HG03196 (cell line): ENCODE results near the gene OR5M10.
"Not testable (repeated sequence)": the region's sequence is repeated elsewhere in the genome, so short reads cannot be mapped to it uniquely, and the experiment has no call there.

Experiments used
- ATAC-seq: cut with Tn5 transposase; IDR thresholded peaks from one replicate; pipeline ENCODE4 v1.9.1; 2021; ENCODE audit not compliant: unreplicated experiment

Gene OR5M10

GRCh38 chr11:56577621-56578020, at the start of gene OR5M10:
Gene OR5M10 (minus strand): TSS chr11:56577721. CDS start chr11:56577721, 0 bp downstream.
- no peak for ATAC-seq

DNA sequence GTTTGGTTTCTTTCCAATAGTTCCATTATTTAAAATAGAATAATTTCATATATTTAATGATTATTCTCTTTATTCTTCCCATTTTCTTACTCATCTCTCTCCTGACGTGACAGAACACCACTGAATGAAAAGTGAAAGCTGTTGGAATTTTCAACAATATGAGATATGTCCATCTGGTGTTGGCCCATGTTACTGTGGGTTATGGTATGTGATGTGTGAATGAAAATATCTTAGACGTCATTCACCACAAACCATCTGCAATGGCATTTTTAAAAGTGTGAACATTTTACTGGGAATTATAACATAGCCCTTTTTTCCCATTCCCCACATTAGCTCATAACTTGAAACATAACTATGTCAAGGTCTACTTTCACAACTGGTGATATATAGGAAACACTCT, 48.4 kb upstream of the OR5M10 start:
- ATAC-seq, result no peak

DNA sequence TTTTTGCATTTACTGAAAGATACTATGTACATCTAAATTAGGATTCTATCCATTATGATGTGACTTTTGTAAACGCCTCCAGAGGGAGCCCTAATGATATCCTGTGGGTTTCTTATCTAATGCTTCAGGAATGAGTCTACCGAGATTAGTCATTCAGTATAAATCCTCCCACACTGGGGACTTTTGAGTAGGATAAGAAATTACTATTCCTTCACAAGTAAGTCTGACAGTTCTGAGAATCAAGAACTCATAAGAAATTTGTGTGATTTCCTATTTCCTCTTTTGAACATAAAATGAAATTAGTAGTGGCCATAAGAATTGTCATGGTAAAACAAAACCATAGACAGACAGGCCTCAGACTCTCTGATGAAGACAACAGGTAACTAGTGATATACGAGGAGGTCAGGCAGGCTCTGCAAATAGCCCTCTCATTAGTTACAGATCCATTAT, 47.2 kb upstream of the OR5M10 start:
- no peak for ATAC-seq

- no peak for ATAC-seq
Measured at GRCh38 chr11:56611174-56611573, 33.7 kb upstream of the OR5M10 start.

GRCh38 chr11:56592088-56592717, 14.7 kb upstream of the OR5M10 start:
- ATAC-seq, result not testable (repeated sequence)

DNA sequence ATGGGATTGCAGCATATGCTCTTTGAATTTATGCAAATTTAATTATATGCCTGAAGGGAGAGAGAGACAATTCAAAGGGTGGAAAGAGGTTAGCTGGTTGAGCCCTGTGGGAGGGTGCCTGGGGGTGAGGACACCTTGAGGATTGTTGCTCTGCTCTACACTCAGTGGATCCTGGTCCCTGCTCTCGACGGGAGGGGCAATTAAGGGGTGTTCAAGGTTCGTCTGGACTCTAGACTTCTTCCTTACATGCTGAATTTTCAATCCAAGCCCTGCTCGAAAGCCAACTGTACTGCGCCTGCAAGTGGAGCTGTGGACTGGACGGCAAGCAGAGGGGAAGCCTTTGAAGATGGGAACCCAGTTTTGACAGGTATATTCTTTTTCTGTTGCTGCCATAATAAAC, 18.9 kb downstream of the OR5M10 start:
- no peak for ATAC-seq

- ATAC-seq, result not testable (repeated sequence)
Measured at GRCh38 chr11:56554691-56555090, 22.8 kb downstream of the OR5M10 start.

GRCh38 chr11:56545531-56545930, 32.0 kb downstream of the OR5M10 start:
- ATAC-seq, result no peak

DNA sequence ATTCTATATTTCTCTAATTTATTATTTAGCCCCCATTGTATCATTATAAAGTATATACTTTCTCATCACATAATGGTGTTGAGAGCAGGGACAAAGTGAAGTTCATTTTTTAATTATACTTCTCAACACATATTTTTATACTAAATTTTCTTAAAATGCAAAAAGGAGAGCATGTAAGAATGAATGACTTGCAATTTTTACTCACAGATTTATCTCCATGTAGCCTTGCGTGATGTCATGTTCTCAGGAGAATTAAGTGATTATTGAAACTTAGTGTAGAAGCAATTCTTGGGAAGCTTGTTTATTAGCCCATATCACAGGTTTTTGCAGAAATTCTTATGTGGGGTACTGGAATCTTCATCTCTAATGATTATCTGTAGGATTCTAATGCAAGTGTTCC, 33.8 kb downstream of the OR5M10 start:
- ATAC-seq, result no peak

DNA sequence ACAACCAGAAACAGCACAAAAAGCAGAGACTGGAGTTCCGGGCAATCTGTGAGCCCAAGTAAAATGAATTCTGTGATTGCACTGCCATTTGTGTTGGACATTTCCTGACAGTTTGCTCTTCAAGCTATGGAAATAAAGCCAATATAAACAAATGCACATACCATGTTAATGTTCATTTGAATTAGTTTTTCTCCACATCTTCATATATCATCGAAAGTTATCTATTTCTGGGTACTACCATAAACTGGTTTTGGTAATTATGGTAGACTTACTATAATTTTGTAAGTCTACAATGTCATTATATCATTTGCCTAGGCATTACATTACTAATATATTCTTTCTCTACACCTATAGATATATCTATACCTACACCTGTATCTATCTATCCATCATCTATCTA, 34.4 kb downstream of the OR5M10 start, which contains the start of gene OR5M11:
Gene OR5M11, minus strand, starts transcription at position 101 of the 400 bp plus-strand sequence. Its CDS starts 0 bp downstream, at position 101.
- no peak for ATAC-seq

DNA sequence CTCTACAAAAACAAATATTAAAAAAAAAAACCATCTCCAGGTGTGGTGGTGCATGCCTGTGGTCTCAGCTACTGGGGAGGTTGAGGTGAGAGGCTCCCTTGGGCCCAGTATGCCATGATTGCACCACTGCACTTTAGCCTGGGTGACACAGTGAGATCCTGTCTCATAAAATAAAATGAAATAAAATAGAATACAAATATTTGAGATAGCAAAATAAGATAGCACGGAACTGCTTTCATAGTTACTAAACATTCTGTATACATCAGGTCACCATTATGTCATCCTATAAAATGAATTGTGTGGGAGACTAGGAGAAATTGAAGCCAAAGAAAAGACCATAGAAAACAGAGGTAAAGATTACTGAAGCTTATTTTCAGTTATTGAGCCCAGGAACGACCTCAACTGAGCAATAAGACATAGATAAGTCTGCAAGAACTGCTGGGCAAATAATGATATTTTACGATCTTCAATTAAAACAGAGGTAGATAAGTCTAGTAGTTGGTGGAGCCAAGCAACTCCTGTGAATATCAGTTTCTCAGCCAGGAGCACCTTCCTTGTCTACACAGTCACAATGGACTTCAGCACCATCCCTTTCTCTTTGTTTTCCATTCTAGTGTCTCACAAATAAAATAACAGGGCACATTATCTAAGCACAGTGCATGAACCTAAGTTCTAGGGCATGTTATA, 44.3 kb downstream of the OR5M10 start:
- ATAC-seq, result no peak

DNA sequence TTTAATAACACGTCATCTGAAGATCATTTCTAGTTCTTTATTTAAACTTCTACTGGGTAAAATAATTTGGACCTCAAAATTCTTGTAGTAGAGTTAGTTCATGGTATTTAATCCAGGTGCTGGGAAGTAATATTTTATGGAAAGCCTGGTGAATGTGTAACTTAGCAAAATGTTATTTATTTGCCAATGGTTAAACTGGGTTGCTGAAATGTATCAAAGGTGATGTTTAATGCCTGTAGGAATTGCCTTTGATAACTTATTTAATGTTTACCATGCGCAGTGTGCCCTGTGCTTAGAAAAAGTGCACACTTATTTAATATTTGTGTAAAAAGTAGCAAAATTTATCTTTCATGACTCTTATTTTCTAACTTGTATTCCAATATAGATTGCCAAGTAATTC, 45.7 kb downstream of the OR5M10 start:
- ATAC-seq, result no peak
